22Rv1 (cell line): ENCODE data around the gene ISOC2.

Experiments used
- ZFX ChIP-seq: fragments of 450-650 bp; IDR thresholded peaks from 2 replicates; pipeline ENCODE4 v1.6.1; 2017; ENCODE audit warnings: antibody characterized with exemption, borderline replicate concordance
- TF ChIP-seq, protein P1 (sequence below): fragments of 450-650 bp; IDR thresholded peaks from 2 replicates; pipeline ENCODE4 v1.5.1; 2017; ENCODE audit warnings: mild to moderate bottlenecking

- TF ChIP-seq, protein P1, sequence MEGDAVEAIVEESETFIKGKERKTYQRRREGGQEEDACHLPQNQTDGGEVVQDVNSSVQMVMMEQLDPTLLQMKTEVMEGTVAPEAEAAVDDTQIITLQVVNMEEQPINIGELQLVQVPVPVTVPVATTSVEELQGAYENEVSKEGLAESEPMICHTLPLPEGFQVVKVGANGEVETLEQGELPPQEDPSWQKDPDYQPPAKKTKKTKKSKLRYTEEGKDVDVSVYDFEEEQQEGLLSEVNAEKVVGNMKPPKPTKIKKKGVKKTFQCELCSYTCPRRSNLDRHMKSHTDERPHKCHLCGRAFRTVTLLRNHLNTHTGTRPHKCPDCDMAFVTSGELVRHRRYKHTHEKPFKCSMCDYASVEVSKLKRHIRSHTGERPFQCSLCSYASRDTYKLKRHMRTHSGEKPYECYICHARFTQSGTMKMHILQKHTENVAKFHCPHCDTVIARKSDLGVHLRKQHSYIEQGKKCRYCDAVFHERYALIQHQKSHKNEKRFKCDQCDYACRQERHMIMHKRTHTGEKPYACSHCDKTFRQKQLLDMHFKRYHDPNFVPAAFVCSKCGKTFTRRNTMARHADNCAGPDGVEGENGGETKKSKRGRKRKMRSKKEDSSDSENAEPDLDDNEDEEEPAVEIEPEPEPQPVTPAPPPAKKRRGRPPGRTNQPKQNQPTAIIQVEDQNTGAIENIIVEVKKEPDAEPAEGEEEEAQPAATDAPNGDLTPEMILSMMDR = no peak
- no peak for TF ChIP-seq ZFX
Observed at GRCh38 chr19:55477905-55478304, 16.5 kb upstream of the ISOC2 start.
